Stimulated activated memory B cell treated with anti-CD40 and anti-IgM and Interleukin-4, amounts not matched to agents 10 μg/mL and 1 μg/mL and 100 μg/mL, for 72 hours (primary cell): Measurements from ENCODE around the gene CLCN6.
"Not testable (repeated sequence)": the region's sequence is repeated elsewhere in the genome, so short reads cannot be mapped to it uniquely, and the experiment has no call there.

Source experiments
- ATAC-seq: fragments of 150-1000 bp; cut with Tn5 transposase; 2 replicates; pipeline ENCODE4 v1.10.0; 2021
- H3K27ac Mint-ChIP-seq: one replicate; pipeline ENCODE4 v1.8.0; 2022; ENCODE audit warnings: mild to moderate bottlenecking, mixed read lengths
- H3K27me3 Mint-ChIP-seq: one replicate; pipeline ENCODE4 v1.8.0; 2022; ENCODE audit warnings: mixed read lengths
- H3K36me3 Mint-ChIP-seq: one replicate; pipeline ENCODE4 v1.8.0; 2022; ENCODE audit warnings: mixed read lengths
- H3K4me1 Mint-ChIP-seq: one replicate; pipeline ENCODE4 v1.8.0; 2022; ENCODE audit warnings: mixed read lengths
- H3K4me3 Mint-ChIP-seq: one replicate; pipeline ENCODE4 v1.8.0; 2022; ENCODE audit warnings: mild to moderate bottlenecking, moderate library complexity, mixed read lengths
- H3K9me3 Mint-ChIP-seq: one replicate; pipeline ENCODE4 v1.8.0; 2022; ENCODE audit warnings: mixed read lengths

CLCN6 gene

DNA sequence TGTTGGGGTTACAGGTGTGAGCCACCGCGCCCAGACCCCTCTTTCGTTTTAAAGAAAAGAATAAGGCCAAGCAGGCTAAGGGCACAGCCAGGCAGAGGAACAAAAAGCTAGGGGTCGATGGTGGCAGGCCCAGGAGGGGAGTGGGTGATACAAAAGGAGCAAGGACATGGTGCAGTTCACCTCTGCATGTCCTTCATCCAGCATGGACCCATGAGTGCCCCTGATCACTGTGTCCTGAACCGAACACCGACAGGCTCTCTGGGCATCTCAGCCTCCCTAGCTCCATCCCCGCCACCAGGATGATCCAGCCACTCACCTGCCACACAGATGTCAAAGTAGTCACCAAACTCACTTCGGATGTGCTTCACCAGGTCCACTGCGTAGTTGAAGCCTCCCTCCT lies 6.1 kb upstream of the CLCN6 start:
- no peak for ATAC-seq
- no peaks in the 10 kb centered on the region for H3K27me3 Mint-ChIP-seq
- H3K27ac Mint-ChIP-seq: no peak overlapping the region
- peaks cover 42% of the 10 kb centered on the region for H3K4me1 Mint-ChIP-seq
- H3K36me3 Mint-ChIP-seq: peaks cover 64% of the 10 kb centered on the region
- H3K9me3 Mint-ChIP-seq: no peaks in the 10 kb centered on the region
- no peak overlapping the region for H3K4me3 Mint-ChIP-seq

DNA sequence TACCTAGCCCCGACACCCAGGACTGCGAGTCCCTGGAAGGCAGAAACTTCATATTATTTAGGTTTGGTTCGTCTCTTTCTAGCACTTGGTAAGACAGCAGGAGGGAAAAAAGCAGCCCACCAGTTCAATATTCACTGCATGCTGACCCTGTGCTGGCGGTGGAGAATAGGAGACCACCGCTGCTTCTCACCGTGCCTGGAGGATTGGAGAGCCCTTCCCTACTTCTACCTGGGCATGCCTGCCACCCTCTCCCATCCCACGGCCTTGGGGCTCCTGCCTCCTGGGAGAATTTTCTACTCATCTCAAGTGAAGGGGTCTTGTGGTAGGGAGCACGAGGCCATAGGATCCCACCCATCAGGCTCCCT lies 5.6 kb upstream of the CLCN6 start:
- no peak overlapping the region for H3K4me3 Mint-ChIP-seq
- H3K36me3 Mint-ChIP-seq: peaks cover 59% of the 10 kb centered on the region
- peaks cover 46% of the 10 kb centered on the region for H3K4me1 Mint-ChIP-seq
- no peak for ATAC-seq
- H3K27ac Mint-ChIP-seq: no peak overlapping the region
- H3K27me3 Mint-ChIP-seq: no peaks in the 10 kb centered on the region
- H3K9me3 Mint-ChIP-seq: no peaks in the 10 kb centered on the region

DNA sequence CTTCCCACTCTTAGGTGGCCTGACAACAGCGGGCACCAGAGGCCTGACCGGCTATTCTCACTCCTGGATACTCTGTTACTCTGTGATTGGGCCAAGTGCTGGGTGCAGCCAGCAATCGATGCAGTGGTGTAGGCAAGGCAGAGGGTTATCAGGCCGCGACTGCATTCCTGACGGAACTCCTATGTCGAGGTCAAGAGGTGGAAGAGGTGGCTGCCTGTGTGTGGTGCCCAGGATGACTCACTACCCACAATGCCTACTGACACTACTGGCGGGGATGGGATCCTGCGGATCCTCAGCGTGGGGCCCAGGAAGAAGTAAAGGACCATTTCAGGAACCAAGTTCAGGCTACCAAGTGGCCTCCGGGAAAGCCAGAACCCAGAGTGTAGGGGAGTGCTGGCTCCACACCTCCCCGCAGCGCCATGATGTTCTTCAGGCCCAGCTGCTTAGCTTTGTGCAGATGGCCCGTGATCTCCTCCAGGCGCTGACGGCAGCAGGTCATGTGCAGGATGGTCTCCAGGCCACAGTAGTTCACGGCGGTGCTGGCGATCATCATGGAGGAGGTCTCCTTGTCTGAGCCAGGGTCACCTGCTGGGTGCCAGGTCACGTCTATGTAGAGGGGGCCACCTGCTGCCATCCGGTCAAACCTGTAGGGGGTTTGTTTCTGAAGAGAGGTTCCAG lies 5.1 kb upstream of the CLCN6 start:
- Mint-ChIP-seq H3K9me3 (no peaks in the 10 kb centered on the region), H3K36me3 (peaks cover 54% of the 10 kb centered on the region), H3K4me3 (no peak overlapping the region), H3K27me3 (no peaks in the 10 kb centered on the region), H3K27ac (no peak overlapping the region), H3K4me1 (peaks cover 46% of the 10 kb centered on the region)
- no peak for ATAC-seq

DNA sequence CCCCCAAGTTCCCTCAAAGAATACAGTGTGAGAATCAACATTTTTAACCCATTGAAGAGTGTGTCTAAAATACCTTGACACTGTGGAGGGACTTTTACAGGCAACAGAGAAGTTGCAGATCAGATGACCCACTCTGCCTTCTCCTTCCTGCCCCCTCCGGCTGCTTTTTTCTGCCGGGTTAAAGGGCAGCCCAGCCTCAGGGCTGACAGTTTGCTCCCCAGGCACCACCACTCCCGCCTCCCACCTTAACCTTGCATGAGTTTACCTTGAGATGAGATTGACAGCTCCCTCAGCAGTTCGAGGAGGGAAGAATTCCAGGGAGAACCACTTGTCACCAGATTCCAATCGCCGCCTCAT lies 3.4 kb upstream of the CLCN6 start:
- Mint-ChIP-seq H3K4me1 (peaks cover 45% of the 10 kb centered on the region), H3K27ac (peak overlapping the region; percentile 92)

DNA sequence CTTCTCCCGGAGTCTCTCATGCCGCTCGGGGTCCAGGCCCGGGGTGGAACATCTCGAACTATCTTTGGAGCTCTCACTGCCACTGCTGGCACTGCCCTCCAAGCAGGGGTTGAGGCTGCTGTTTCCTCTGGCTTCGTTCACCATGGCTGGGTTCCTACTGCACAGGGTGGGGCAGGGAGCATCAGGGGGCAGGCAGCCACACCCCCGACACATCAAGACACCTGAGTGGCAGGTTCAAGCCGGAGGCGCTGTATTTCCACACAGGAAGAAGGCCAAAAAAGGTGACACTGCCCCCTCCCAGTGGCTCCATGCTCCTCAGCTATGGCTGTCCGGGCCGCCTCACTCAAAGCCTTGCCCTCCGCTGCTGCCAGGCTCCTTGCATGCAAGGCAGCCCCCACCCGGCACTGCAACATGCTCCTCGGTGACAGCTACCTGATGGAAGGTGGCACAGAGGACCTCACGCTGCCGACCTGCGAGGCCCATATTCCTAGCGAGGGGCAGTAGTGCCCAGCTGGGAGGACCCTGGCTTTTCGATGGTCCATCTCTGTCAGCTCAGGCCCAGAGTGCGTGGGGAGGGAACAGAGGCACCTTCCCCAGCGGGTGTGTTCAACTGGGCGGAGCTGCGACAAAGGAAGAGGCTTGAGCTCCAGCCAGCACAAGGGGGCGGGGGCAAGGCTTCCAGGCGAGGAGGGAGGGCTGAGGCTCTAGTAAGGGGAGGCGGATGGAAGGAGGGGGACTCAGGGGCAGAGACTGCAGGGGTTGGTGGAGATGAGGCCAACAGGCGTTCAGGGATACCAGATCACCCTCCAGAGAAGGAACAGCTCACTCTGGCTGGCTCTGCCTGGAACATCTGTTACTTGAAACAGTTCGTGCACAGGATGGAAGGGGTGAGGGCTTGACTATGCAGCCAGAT lies 2.8 kb upstream of the CLCN6 start:
- Mint-ChIP-seq H3K9me3 (no peaks in the 10 kb centered on the region), H3K27me3 (no peaks in the 10 kb centered on the region), H3K27ac (peak overlapping the region; percentile 92), H3K4me1 (peaks cover 51% of the 10 kb centered on the region), H3K36me3 (peaks cover 54% of the 10 kb centered on the region), H3K4me3 (peak overlapping the region; percentile 87)
- ATAC-seq: peak; percentile 47

More for the DNA sequence above, 3.4 kb upstream of the CLCN6 start:
- Mint-ChIP-seq H3K27me3 (no peaks in the 10 kb centered on the region), H3K9me3 (no peaks in the 10 kb centered on the region), H3K36me3 (peaks cover 48% of the 10 kb centered on the region), H3K4me3 (peak overlapping the region; percentile 87)
- ATAC-seq: no peak

DNA sequence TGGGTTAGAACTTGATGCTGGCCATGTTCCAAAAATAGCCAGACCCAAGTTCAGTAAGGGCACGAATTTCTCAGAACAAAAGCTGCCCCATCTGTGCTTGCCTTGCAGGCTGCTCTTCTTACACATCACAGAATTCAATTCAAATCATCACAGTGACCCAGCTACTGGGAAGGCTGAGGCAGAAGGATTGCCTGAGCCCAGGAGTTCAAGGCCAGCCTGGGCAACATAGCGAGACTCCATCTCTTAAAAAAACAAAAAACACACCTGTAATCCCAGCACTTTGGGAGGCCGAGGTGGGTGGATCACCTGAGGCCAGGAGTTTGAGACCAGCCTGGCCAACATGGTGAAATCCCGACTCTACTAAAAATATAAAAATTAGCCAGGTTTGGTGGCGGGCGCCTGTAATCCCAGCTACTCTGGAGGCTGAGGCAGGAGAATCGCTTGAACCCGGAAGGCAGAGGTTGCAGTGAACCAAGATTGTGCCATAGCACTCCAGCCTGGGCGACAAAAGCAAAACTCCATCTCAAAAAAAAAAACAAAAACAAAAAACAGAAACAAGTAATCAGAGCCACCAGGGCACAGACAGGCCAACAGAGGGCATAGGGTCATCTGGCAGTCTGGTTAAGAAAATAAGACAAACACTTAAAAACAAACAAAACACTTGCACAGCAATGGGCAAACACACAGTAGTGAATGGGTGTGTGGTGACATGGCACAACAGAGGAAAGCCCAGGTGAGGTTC lies 1.9 kb upstream of the CLCN6 start:
- not testable (repeated sequence) for ATAC-seq, H3K9me3 Mint-ChIP-seq, H3K27me3 Mint-ChIP-seq
- peaks cover 60% of the 10 kb centered on the region for H3K4me1 Mint-ChIP-seq
- peak overlapping the region; percentile 87 for H3K4me3 Mint-ChIP-seq
- peaks cover 60% of the 10 kb centered on the region for H3K36me3 Mint-ChIP-seq
- H3K27ac Mint-ChIP-seq: peak overlapping the region; percentile 92

DNA sequence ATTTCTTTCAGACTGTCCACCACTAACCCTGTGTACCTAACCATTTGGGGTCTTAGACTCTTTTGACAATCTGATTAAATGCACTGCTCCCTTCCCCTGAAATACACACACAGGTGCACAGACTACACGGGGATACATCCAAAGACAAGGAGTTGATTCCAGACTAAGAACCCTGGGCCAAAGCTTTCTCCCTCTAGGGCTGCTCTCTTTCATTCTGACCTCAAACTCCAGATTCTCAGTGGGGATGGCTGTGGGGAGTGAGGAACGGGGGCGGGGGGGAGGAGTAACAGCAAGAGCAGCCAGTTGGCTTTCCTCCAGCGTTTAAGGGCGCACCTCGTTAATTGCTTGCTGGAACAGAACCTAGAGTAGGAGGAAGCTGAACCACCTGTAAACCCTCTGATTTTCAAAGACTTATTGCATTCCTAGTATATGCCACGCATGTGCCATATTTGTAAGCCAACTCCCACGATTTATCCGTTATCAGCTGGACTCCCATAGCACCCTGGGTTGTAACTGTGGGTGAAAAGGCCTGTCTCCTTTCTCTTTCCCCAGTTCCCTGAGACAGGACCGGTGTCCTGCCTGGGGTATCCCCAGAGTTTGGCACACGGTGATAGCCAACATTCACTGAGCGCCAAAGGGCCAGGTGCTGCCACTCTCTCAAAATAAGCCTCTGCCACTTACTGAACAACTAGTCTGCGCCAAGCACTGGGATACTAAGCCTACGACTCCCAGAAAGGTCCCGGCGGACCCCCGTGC lies 1.1 kb upstream of the CLCN6 start:
- Mint-ChIP-seq H3K27ac (peak overlapping the region; percentile 92), H3K9me3 (no peaks in the 10 kb centered on the region), H3K27me3 (no peaks in the 10 kb centered on the region), H3K4me1 (peaks cover 66% of the 10 kb centered on the region), H3K36me3 (peaks cover 60% of the 10 kb centered on the region), H3K4me3 (peak overlapping the region; percentile 87)
- no peak for ATAC-seq

DNA sequence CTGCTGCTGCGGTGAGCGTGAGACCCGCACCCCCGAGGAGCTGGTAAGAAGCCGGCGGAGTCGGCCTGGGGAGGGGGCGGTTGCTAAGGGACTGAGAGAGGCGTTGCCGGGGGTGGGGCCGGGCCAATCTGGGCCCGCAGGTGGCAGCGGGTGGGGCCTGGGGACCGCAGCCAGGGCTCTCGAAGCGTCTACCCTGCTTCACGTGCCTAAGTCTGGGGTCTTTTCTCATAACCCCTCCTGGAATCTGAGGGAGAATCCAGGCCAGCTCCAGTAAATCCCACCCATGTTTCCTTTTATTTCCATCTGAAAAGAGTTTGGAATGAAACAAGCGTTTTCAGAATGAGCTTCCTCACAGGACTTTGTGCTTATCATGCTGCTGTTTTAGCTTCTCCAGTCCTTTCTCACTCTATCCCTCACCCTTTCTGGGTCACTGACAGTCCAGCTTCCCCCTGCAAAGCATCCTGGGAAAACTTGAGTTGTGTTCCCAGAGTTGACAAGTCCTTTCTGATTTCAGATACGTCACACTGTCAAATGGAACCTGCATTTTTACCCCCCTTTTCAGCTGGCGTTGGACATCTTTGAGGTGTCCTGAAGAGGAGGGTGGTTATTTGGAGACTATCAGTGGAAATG lies 431 bp downstream of the CLCN6 start:
- peaks cover 65% of the 10 kb centered on the region for H3K4me1 Mint-ChIP-seq
- H3K27ac Mint-ChIP-seq: peak overlapping the region; percentile 92
- H3K36me3 Mint-ChIP-seq: peaks cover 57% of the 10 kb centered on the region
- peak; percentile 82 for ATAC-seq
- no peaks in the 10 kb centered on the region for H3K9me3 Mint-ChIP-seq
- H3K27me3 Mint-ChIP-seq: no peaks in the 10 kb centered on the region
- peak overlapping the region; percentile 87 for H3K4me3 Mint-ChIP-seq

DNA sequence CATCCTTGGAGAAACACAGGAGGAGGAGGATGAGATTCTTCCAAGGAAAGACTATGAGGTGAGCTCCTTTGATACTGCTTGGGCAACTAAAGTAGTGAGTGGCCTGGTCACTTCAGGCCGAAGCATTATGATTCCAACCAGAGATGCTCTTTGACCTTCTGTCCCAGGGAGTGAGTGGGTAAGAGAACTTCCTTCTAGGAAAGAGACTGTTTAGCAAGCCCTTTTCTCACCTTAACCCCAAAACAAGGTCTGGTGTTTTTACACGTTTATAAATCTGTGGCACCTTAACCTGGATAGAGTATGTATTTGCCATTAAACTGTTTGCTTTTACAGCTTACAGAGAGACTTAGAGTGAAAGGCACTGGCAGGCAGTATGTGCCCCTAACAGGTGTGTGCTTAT lies 1.1 kb downstream of the CLCN6 start:
- peaks cover 65% of the 10 kb centered on the region for H3K4me1 Mint-ChIP-seq
- no peaks in the 10 kb centered on the region for H3K9me3 Mint-ChIP-seq
- H3K27ac Mint-ChIP-seq: peak overlapping the region; percentile 92
- peaks cover 57% of the 10 kb centered on the region for H3K36me3 Mint-ChIP-seq
- ATAC-seq: no peak
- no peaks in the 10 kb centered on the region for H3K27me3 Mint-ChIP-seq
- peak overlapping the region; percentile 87 for H3K4me3 Mint-ChIP-seq

DNA sequence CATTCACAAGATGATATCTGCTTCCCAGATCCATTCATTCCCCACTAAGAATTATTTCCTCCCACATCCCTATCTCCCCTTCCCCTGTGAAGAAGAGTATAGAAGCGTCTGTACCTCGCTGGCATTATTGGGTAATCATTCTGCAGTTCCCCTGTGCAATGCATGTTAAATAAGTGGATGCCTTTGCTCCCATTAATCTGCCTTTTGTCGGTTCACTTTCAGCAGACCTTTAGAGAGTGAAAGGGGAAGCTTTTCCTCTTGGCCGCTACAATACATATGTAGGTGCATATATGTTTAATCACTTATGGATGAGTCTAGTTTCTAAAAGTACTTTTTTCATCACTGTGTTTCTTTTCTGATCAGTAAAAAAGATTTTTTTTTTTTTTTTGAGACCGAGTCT lies 7.0 kb downstream of the CLCN6 start:
- Mint-ChIP-seq H3K4me1 (peaks cover 48% of the 10 kb centered on the region), H3K36me3 (peaks cover 64% of the 10 kb centered on the region), H3K27ac (peak overlapping the region; percentile 51), H3K9me3 (no peaks in the 10 kb centered on the region), H3K4me3 (no peak overlapping the region), H3K27me3 (no peaks in the 10 kb centered on the region)
- no peak for ATAC-seq

DNA sequence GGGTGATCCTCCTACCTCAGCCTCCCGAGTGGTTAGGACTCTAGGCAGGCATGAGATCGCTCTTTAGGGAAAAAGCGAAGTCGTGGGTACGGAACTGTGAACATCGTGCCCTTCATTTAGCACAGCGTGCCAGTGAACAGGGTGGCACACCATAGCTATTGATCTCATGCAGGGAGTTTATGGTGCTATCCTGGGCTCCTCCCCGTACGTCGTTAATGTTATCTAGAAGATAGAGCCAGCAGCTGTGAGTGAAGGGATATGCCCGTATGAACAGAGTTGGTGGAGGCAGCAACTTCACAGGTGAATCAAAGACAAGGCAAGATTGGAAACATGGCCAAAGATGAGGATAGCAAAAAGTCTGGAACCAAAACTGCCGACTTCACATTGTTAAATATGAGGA lies 11.2 kb downstream of the CLCN6 start:
- no peak for ATAC-seq
- Mint-ChIP-seq H3K27ac (no peak overlapping the region), H3K4me3 (no peak overlapping the region), H3K27me3 (no peaks in the 10 kb centered on the region), H3K36me3 (peaks cover 54% of the 10 kb centered on the region), H3K4me1 (peaks cover 21% of the 10 kb centered on the region), H3K9me3 (no peaks in the 10 kb centered on the region)

DNA sequence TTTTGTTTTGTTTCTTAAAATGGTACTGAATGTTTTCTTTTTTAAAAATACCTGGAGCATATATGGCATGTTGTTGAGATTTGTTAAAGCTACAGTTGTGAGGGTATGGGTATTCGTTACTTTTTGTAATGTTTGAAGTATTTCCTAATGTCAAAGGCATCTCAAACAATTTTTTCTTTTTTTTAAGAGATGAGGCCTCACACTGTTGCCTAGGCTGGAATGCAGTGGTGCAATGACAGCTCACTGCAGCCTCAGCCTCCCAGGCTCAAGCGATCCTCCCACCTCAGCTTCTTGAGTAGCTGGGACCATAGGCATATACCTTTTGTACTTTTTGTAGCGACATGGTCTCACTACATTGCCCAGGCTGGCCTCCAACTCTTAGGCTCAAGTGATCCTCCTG lies 16.1 kb downstream of the CLCN6 start:
- Mint-ChIP-seq H3K27ac (peak overlapping the region; percentile 32), H3K27me3 (no peaks in the 10 kb centered on the region), H3K36me3 (peaks cover 64% of the 10 kb centered on the region), H3K9me3 (no peaks in the 10 kb centered on the region), H3K4me3 (no peak overlapping the region), H3K4me1 (no peaks in the 10 kb centered on the region)
- no peak for ATAC-seq

DNA sequence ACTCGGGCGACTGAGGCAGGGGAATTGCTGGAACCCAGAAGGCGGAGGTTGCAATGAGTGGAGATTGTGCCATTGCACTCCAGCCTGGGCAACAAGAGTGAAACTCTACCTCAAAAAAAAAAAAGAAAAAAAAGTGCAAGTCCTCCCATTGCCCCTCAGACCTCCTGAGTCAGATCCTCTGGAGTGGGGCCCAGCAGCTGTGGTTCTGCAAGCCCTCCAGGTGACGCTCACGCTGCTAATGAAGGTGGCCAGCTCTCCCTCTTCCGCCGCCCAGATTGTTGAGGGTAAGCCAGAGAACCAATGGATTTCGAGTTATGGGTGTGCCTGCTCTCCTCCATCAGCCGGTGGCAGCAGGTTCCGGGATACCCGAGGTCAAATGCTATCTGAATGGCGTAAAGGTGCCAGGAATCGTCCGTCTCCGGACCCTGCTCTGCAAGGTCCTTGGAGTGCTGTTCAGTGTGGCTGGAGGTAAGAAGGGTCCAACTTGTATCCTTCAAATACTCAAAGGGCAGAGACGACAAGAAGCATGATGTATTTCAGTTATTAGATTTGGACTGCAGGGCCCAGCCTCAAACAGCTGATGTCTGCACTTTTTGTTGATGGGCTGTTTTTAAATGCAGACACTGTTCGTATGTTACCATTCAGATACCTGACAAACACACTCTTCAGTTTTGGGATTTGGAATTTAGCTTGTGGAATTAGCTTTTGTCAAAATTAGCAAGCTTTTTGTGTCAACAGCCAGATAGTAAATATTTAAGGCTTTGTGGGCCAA lies 17.6 kb downstream of the CLCN6 start:
- no peak for ATAC-seq
- H3K27ac Mint-ChIP-seq: no peak overlapping the region
- no peaks in the 10 kb centered on the region for H3K4me1 Mint-ChIP-seq
- H3K4me3 Mint-ChIP-seq: no peak overlapping the region
- H3K9me3 Mint-ChIP-seq: no peaks in the 10 kb centered on the region
- no peaks in the 10 kb centered on the region for H3K27me3 Mint-ChIP-seq
- peaks cover 69% of the 10 kb centered on the region for H3K36me3 Mint-ChIP-seq

DNA sequence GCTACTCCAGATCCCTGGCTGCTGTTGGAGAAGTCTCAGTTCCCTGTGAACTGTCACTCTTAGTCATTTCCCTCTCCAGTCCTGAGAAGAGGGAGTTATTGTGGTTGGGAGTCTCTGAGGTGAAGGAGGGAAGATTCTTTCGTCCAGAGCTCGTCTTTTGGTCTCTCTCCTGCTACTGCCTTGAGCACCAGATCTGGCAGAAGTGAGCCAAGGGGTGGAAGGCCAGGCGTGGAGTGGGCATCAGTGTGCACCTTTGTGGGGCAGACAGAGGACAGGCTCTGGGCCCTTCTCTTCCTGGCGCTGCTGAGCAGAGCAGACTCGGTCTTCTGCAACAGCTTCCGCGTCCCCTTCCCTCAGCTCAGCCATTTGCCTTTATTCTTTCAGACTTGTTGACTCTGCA lies 19.1 kb downstream of the CLCN6 start:
- H3K27me3 Mint-ChIP-seq: no peaks in the 10 kb centered on the region
- ATAC-seq: no peak
- H3K4me3 Mint-ChIP-seq: no peak overlapping the region
- no peaks in the 10 kb centered on the region for H3K4me1 Mint-ChIP-seq
- peaks cover 64% of the 10 kb centered on the region for H3K36me3 Mint-ChIP-seq
- no peak overlapping the region for H3K27ac Mint-ChIP-seq
- no peaks in the 10 kb centered on the region for H3K9me3 Mint-ChIP-seq
